PC-9 (cell line): Measurements from ENCODE around the gene AFG3L2. TPM values are rescaled to one million over a fixed set of nuclear protein-coding genes. Genes with fewer than 3 reads are reported as not detected.

Experiments
- BruUV-seq: library from RNA; stranded (reverse); fragments of 400-500 nt; replicated peaks from 2 replicates; lab custom pipeline; 2021; lab: Mats Ljungman, UMichigan
- CTCF ChIA-PET: fragments of 300-600 bp; sonication (Branson Sonifier 250); formaldehyde crosslinking; loops from one replicate; lab custom pipeline; 2022; ENCODE audit warnings: antibody characterized with exemption; lab: Charles Lee
- POLR2A ChIA-PET: fragments of 300-600 bp; sonication (Branson Sonifier 250); formaldehyde crosslinking; loops from one replicate; lab custom pipeline; 2022; ENCODE audit warnings: antibody characterized with exemption; ENCODE audit not compliant: unreplicated experiment; lab: Charles Lee
- DNase-seq, 2 experiments: peaks; one replicate each; pipeline versions ENCODE4 v3.0.0 to v3.0.0-alpha.2; 2015 to 2022; ENCODE audit warnings: mixed read lengths in 1 of 2
- H2AFZ ChIP-seq: fragments of 200-600 bp; sonication (generic); 2 replicates; pipeline ENCODE4 v1.8.1; 2017; ENCODE audit warnings: antibody characterized with exemption
- H3F3A ChIP-seq: fragments of 200-600 bp; sonication (generic); 2 replicates; pipeline ENCODE4 v1.8.1; 2017; ENCODE audit warnings: antibody characterized with exemption, mild to moderate bottlenecking, low read depth; ENCODE audit not compliant: insufficient read depth
- H3K27ac ChIP-seq: fragments of 200-600 bp; sonication (generic); 2 replicates; pipeline ENCODE4 v1.6.1; 2016; ENCODE audit warnings: mixed run types
- H3K27me3 ChIP-seq: fragments of 200-600 bp; sonication (generic); 2 replicates; pipeline ENCODE4 v1.6.1; 2016; ENCODE audit warnings: low read depth, mixed run types; ENCODE audit not compliant: insufficient read depth
- H3K36me3 ChIP-seq: fragments of 200-600 bp; sonication (generic); 2 replicates; pipeline ENCODE4 v1.6.1; 2016; ENCODE audit warnings: low read depth, mixed run types
- H3K4me1 ChIP-seq: fragments of 200-600 bp; sonication (generic); replicated peaks from 2 replicates; pipeline ENCODE4 v1.6.1; 2016; ENCODE audit warnings: mixed run types; ENCODE audit not compliant: insufficient read depth
- H3K4me2 ChIP-seq: fragments of 200-600 bp; sonication (generic); 2 replicates; pipeline ENCODE4 v1.6.1; 2017; ENCODE audit warnings: mixed run types
- H3K4me3 ChIP-seq: fragments of 200-600 bp; sonication (generic); 2 replicates; pipeline ENCODE4 v1.6.1; 2016; ENCODE audit warnings: mixed run types
- H3K79me2 ChIP-seq: fragments of 200-600 bp; sonication (generic); 2 replicates; pipeline ENCODE4 v1.6.1; 2017; ENCODE audit warnings: low read depth, mixed run types
- H3K9me2 ChIP-seq: fragments of 200-600 bp; sonication (generic); 2 replicates; pipeline ENCODE4 v1.8.1; 2017; ENCODE audit warnings: mild to moderate bottlenecking; ENCODE audit not compliant: insufficient read depth
- H3K9me3 ChIP-seq: fragments of 200-600 bp; sonication (generic); 2 replicates; pipeline ENCODE4 v1.8.1; 2016; ENCODE audit warnings: low read depth; ENCODE audit not compliant: insufficient read depth
- H4K20me1 ChIP-seq: fragments of 200-600 bp; sonication (generic); 2 replicates; pipeline ENCODE4 v1.8.1; 2017; ENCODE audit not compliant: insufficient read depth
- CTCF ChIP-seq: fragments of 200-600 bp; sonication (generic); conservative IDR thresholded peaks from 2 replicates; pipeline ENCODE4 v1.6.1; 2017; ENCODE audit warnings: mixed run types, antibody characterized with exemption, mild to moderate bottlenecking, moderate library complexity
- EZH2 ChIP-seq: fragments of 200-600 bp; sonication (generic); IDR thresholded peaks from 2 replicates; pipeline ENCODE4 v1.8.0; 2017; ENCODE audit warnings: antibody characterized with exemption, low read depth
- intact Hi-C: fragments of 100-400 bp; cut with micrococcal nuclease; formaldehyde crosslinking; loops from one replicate; pipeline ENCODE4 v1.10.0; 2022; ENCODE audit not compliant: unreplicated experiment
- total RNA-seq: library from RNA; stranded (reverse); gene quantifications from 2 replicates; pipeline ENCODE4 v1.2.3, GENCODE V29; 2021

Gene AFG3L2
- total RNA-seq, 1 experiment from 2014 or later: 69.4 TPM

GRCh38 chr18:12321333-12321732 is 55.7 kb downstream of the AFG3L2 start:
- POLR2A ChIA-PET: interaction anchor here (0.6 kb wide), 1 partner anchor 340 kb away, joined by 16 read pairs; the partner anchor contains the start of gene IMPA2
- intact Hi-C loops: no loop called here
- Histone ChIP-seq H3K9me3 (no peaks in the 10 kb centered on the region), H3K4me2 (no peak overlapping the region), H3K79me2 (no peaks in the 10 kb centered on the region), H3K4me3 (no peak overlapping the region), H3K27ac (no peak overlapping the region), H3F3A (no peaks in the 10 kb centered on the region), H3K27me3 (no peaks in the 10 kb centered on the region), H2AFZ (no peak overlapping the region), H3K9me2 (no peaks in the 10 kb centered on the region), H3K4me1 (no peaks in the 10 kb centered on the region), H4K20me1 (no peaks in the 10 kb centered on the region; the same call in 1 of the 2 replicates), H3K36me3 (peaks cover 9% of the 10 kb centered on the region)
- TF ChIP-seq EZH2 (no peak), CTCF (no peak)
- DNase-seq: no peak
- no TSS peak for BruUV-seq
- CTCF ChIA-PET: no interaction called here

- no peaks in the 10 kb centered on the region; the same call in 1 of the 2 replicates for H4K20me1 ChIP-seq
- H3K27ac ChIP-seq: no peak overlapping the region
- H3K4me3 ChIP-seq: no peak overlapping the region
- CTCF ChIA-PET: no interaction called here
- H3K27me3 ChIP-seq: no peaks in the 10 kb centered on the region
- H3K9me2 ChIP-seq: no peaks in the 10 kb centered on the region
- POLR2A ChIA-PET: interaction anchor here (0.6 kb wide), 1 partner anchor 36 kb away, joined by 3 read pairs; no protein-coding TSS in a partner anchor
- DNase-seq: no peak
- BruUV-seq: no TSS peak
- intact Hi-C loops: no loop called here
- H3K36me3 ChIP-seq: no peaks in the 10 kb centered on the region
- no peak overlapping the region for H2AFZ ChIP-seq
- no peaks in the 10 kb centered on the region for H3F3A ChIP-seq
- H3K4me1 ChIP-seq: no peaks in the 10 kb centered on the region
- no peaks in the 10 kb centered on the region for H3K9me3 ChIP-seq
- TF ChIP-seq EZH2 (no peak), CTCF (no peak)
- no peaks in the 10 kb centered on the region for H3K79me2 ChIP-seq
- no peak overlapping the region for H3K4me2 ChIP-seq
Observed at GRCh38 chr18:12318857-12319256, 58.2 kb downstream of the AFG3L2 start.

GRCh38 chr18:12318334-12318697 is 58.7 kb downstream of the AFG3L2 start:
- DNase-seq: no peak
- no peaks in the 10 kb centered on the region for H3F3A ChIP-seq
- no peak for TF ChIP-seq CTCF
- no peak for TF ChIP-seq EZH2
- no peaks in the 10 kb centered on the region; the same call in 1 of the 2 replicates for H4K20me1 ChIP-seq
- CTCF ChIA-PET: interaction anchor here (0.6 kb wide), 1 partner anchor 40 kb away, joined by 5 read pairs; no protein-coding TSS in a partner anchor
- no peak overlapping the region for H2AFZ ChIP-seq
- no peaks in the 10 kb centered on the region for H3K9me3 ChIP-seq
- no peak overlapping the region for H3K4me3 ChIP-seq
- POLR2A ChIA-PET: interaction anchor here (0.6 kb wide), 3 partner anchors 35 to 462 kb away, joined by 3 to 4 read pairs (median 3); no protein-coding TSS in a partner anchor
- H3K36me3 ChIP-seq: no peaks in the 10 kb centered on the region
- no peaks in the 10 kb centered on the region for H3K9me2 ChIP-seq
- H3K4me1 ChIP-seq: no peaks in the 10 kb centered on the region
- no peak overlapping the region for H3K27ac ChIP-seq
- H3K27me3 ChIP-seq: no peaks in the 10 kb centered on the region
- no TSS peak for BruUV-seq
- no peaks in the 10 kb centered on the region for H3K79me2 ChIP-seq
- intact Hi-C loops: no loop called here
- H3K4me2 ChIP-seq: no peak overlapping the region
